Cardiac fibroblast (primary cell): ENCODE data around the gene OR51G2.

Experiments
- DNase-seq, 2 donors: peaks; one replicate each; pipeline versions ENCODE4 v3.0.0 to v3.0.0-alpha.2; 2010; ENCODE audit warnings: low read depth in 2 of 2
- H3K4me3 ChIP-seq, 2 donors: replicated peaks in 1 of 2; 1 replicate in 1 of 2; 2 replicates in 1 of 2; pipeline ENCODE4 v1.5.1; 2011; ENCODE audit warnings: low read depth in 2 of 2, low read length in 2 of 2, mild to moderate bottlenecking in 2 of 2, moderate library complexity in 1 of 2
- TF ChIP-seq, protein P1 (sequence below): IDR thresholded peaks from one replicate; pipeline ENCODE4 v1.5.1; 2011; ENCODE audit warnings: low read depth, mild to moderate bottlenecking, low read length, inconsistent platforms

OR51G2 gene

DNA sequence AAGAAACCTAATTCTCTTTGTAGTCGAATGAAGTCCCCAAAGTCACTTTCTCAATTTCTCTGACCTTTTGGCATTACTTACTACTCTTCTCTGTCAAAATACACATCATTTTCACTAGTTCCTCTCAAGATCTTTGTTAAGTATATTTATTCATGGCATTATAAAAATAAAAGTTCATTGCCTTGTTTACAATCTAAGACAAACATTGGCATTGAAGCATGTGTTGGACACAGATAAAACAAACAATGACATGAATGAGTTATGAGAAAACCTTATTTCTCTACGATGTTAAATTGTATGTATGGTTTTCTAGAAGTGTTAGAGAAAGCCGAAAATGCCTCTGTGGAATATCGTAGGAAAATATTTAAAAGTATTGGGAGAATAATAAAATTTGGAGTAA lies 13.6 kb upstream of the OR51G2 start:
- no peak overlapping the region for H3K4me3 ChIP-seq
- no peak for DNase-seq
- TF ChIP-seq, protein P1, sequence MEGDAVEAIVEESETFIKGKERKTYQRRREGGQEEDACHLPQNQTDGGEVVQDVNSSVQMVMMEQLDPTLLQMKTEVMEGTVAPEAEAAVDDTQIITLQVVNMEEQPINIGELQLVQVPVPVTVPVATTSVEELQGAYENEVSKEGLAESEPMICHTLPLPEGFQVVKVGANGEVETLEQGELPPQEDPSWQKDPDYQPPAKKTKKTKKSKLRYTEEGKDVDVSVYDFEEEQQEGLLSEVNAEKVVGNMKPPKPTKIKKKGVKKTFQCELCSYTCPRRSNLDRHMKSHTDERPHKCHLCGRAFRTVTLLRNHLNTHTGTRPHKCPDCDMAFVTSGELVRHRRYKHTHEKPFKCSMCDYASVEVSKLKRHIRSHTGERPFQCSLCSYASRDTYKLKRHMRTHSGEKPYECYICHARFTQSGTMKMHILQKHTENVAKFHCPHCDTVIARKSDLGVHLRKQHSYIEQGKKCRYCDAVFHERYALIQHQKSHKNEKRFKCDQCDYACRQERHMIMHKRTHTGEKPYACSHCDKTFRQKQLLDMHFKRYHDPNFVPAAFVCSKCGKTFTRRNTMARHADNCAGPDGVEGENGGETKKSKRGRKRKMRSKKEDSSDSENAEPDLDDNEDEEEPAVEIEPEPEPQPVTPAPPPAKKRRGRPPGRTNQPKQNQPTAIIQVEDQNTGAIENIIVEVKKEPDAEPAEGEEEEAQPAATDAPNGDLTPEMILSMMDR: no peak

DNA sequence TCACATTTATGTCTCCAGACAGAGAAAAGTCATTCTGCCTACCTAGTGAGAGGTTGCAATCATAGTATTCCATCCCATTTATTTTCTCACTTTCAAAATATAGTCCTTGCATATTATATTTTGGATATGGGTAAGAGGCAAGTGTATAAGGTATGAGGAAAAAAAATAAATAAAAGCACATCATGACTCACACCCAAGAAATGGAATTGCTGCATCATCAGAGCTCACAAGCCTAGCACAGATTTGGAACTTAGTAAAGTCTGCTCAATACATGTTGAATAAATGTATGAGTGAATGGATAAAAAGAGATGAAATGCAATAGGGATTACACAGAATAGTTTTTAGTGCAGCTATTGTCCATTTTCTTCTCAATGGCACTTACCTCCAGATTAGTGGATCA lies 7.5 kb upstream of the OR51G2 start:
- TF ChIP-seq, protein P1: no peak
- no peak overlapping the region for H3K4me3 ChIP-seq
- peak in 1 of 2 donors; percentile 35 for DNase-seq

DNA sequence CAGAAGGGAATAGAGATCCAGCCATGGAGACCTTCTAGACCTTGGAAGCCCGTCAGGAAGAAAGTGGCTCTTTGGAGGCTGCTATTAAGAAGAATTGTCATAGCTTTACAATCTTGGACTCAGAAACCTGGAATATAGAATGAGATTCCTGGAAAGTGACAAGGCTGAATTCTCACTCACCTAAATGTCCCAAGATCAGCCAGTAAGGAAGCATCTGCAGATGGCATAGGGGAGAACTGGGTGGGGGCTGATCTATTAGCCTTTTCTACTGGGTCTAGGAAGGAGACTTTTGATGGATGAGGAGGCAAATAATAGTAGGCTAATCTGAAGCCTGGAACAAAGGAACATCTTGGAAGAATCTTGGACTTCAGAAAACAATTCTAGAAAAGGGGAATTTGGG lies 5.1 kb upstream of the OR51G2 start, which contains the start of gene OR51G1:
Gene OR51G1, minus strand, starts transcription at position 101 of the 400 bp plus-strand sequence. Its CDS starts 0 bp downstream, at position 101.
- no peak for DNase-seq
- H3K4me3 ChIP-seq: no peak within 1 kb of the TSS
- TF ChIP-seq, protein P1: no peak

DNA sequence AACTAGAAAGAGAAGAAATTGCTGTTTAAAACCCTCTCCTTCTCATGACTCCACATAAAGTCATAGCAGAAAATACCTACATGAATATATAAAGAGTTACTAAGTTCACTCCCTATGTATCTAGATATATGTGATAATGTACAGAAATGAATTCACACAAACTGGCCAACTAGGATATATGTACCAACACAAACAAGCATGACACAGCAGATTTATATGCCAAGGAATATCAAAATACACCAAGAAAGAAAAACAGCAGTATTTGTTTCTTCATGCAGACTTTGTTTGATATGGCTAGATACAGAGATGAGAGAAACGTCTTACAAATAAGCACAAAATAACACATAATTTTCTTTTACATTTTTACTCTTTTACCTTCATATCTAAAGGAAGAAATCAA lies 3.2 kb upstream of the OR51G2 start:
- TF ChIP-seq, protein P1: no peak
- no peak for DNase-seq
- H3K4me3 ChIP-seq: no peak overlapping the region

DNA sequence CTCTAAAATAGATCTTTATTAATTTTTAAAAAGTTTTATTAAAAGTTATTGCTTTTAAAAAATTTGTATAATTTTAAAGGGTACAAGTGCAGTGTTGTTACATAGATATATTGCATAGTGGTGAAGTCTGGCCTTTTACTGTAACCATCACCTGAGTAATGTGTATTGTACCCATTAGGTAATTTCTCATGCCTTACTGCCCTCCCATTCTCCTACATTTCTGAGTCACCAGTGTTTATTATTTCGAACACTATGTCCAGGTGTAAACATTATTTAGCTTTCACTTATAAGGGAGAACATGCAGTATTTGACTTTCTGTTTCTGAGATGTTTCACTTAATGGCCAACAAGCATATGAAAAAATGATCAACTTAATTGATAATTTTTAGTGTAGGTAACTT lies 2.6 kb upstream of the OR51G2 start:
- H3K4me3 ChIP-seq: no peak overlapping the region
- no peak for DNase-seq
- TF ChIP-seq, protein P1: no peak

DNA sequence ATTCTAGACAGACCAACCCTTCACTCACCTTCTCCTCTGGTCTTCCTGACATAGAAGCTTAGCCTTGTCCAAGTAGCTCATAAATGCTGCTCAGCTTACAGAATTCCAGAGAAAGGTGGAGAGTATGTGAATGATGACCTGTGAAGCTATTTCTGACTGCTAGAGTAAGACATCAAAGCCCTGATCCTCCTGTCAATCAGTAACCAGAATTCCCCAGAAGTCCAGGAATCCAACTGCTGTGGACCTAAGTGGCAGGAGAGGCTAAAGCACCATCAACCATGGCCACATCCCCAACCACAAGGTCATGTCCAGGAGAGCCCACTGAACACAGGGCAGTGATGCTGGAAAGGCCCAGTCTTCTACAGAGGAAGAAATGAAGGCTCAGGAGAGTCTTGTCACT lies 2.6 kb downstream of the OR51G2 start:
- DNase-seq: no peak
- TF ChIP-seq, protein P1: no peak

DNA sequence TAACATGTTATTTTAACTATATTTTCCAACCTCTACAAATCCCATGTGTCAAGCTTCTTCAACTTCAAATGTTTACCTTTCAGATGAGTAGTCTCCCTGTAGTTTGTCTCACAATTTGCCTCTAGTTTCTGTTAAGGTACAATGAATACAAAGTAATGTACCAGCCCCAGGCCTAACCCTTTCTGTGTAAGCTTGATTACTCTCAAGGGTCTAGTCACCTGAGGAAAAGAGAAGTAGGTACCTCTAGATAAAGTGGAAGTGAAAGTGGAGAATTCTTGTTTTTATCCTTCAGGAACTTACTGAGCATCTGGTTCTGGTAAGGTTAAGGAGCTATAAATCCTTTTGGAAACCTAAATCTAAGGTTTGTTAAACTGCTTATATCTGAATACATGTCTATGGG lies 15.7 kb downstream of the OR51G2 start, which contains the start of gene OR51A7:
Gene OR51A7, plus strand, starts transcription at position 300 of the 400 bp plus-strand sequence. CDS start 3,587 bp downstream, outside the sequence.
- TF ChIP-seq, protein P1: no peak
- DNase-seq: no peak

More for the DNA sequence above, 2.6 kb downstream of the OR51G2 start:
- no peak overlapping the region for H3K4me3 ChIP-seq

More for the DNA sequence above, 15.7 kb downstream of the OR51G2 start, which contains the start of gene OR51A7:
- no peak within 1 kb of the TSS for H3K4me3 ChIP-seq
